OCI-LY1 (cell line): ENCODE results near the gene MED14.

Source experiments
- CTCF ChIP-seq: fragments of 200-600 bp; sonication (generic), shearing (Covaris generic); IDR thresholded peaks from 2 replicates; pipeline ENCODE4 v1.5.1; 2017; ENCODE audit warnings: mild to moderate bottlenecking, antibody characterized with exemption, low read length, moderate library complexity, mixed read lengths
- EZH2 ChIP-seq: fragments of 200-600 bp; sonication (generic), shearing (Covaris generic); IDR thresholded peaks from 2 replicates; pipeline ENCODE4 v1.8.0; 2017; ENCODE audit warnings: borderline replicate concordance, mixed run types, mild to moderate bottlenecking, antibody characterized with exemption, low read length, moderate library complexity, mixed read lengths

DNA sequence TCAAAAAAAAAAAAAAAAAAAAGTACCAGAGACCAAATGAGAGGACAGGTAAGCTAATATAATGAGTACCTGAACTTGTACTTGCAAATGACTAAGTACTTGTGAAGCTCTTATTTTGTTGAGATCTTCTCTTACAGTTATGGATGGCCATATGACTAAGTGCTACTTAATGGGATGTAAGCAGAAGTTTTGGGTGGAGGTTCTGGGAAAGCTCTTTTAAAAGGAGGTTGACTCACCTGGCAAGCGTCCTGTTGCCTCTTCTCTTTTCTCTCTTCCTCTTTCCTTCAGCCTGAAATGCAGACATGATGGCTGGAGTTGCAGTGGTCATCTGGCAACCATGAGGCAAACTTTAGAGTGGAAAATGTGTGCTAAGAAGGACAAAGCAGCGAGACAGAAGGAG is 36.9 kb upstream of the MED14 start:
- no peak for TF ChIP-seq CTCF
- TF ChIP-seq EZH2, result no peak
